GM15510 (cell line): ENCODE measurements around the gene ITPRIPL1.

ENCODE experiments used
- POLR2A ChIP-seq: IDR thresholded peaks from 3 replicates; pipeline ENCODE4 v1.6.1; 2011; ENCODE audit warnings: borderline replicate concordance; ENCODE audit not compliant: insufficient read length; ENCODE audit errors: extremely low read depth

The ITPRIPL1 gene, protein sequence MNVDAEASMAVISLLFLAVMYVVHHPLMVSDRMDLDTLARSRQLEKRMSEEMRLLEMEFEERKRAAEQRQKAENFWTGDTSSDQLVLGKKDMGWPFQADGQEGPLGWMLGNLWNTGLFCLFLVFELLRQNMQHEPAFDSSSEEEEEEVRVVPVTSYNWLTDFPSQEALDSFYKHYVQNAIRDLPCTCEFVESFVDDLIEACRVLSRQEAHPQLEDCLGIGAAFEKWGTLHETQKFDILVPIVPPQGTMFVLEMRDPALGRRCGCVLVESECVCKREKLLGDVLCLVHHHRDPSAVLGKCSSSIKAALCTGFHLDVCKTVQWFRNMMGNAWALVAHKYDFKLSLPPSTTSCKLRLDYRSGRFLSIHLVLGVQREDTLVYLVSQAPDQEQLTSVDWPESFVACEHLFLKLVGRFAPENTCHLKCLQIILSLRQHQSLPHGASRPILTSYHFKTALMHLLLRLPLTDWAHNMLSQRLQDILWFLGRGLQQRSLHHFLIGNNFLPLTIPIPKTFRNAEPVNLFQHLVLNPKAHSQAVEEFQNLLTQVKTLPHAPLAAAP

GRCh38 chr2:96325041-96325883 is at the start of gene ITPRIPL1:
Gene ITPRIPL1 (plus strand): TSS chr2:96325317. CDS start chr2:96325840, 523 bp downstream.
- TF ChIP-seq POLR2A, result peak; percentile 57

GRCh38 chr2:96276787-96277499 is 48.2 kb upstream of the ITPRIPL1 start:
- TF ChIP-seq POLR2A, result no peak

DNA sequence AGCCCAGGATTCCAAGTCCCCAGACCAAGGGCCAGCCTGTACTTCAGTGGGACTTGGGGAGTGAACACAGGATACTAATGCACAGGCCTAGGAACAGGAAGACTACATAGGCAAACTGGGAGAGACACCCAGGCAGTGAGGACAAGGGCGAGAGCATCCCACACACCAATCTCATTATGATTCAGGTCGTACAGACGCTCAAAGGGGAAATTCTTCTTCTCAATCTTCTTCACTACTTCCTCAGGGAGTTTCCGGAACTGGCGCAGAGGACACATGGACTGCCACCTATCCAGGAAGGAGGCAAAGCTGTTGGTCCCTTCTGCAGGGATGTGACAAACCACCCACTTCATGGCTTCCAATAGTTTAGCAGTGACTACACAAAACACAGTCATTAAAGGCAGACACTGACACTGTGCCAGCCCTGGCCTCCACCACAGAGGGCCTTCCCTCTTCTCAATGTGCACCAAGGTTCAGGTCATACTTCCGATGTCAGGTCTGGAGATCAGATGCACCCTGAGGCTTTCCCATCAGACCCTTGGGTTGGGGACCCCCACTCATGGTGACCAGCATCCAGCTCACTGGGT is 37.8 kb upstream of the ITPRIPL1 start:
- no peak for TF ChIP-seq POLR2A

- no peak for TF ChIP-seq POLR2A
Measured at GRCh38 chr2:96291751-96292150, 33.4 kb upstream of the ITPRIPL1 start.

DNA sequence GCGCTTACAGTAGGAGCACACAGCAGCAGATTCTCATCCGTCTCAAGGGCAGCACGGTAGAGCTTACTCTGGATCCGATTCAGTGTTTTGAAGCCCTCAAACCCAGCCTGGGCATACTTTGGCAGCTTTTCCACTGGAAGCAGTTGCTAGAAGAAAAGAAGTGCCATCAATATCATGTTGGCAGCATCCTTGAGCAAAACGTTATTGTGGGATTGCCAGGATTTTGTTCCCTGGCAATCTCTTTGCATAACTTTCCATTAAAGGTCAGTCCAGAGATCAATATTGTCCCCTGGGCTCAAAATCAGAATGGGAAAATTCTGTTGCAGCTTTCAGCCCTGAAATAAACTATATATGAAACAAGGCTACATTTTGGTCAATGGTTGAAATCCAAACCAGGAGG is 28.2 kb upstream of the ITPRIPL1 start:
- no peak for TF ChIP-seq POLR2A

GRCh38 chr2:96301865-96302264 is 23.3 kb upstream of the ITPRIPL1 start:
- TF ChIP-seq POLR2A, result no peak

DNA sequence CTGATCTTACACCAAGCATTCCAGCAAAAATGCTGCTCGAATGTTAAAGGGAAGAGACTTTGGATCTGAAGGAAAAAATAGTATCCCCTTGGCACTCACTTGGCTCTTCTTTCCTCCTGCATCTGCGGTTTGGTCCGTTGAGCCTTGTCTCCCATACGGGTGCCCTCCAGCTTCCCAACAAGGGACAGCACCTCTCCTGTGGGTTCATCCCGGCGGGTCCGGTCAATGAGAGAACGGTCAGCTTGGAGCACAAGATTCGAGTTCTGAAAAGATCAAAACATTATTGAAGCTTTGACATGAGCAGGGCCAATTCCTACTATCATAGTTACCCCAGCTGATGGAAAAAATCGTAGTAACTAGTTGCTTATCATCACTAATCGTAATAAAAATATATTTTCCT is 20.5 kb upstream of the ITPRIPL1 start:
- no peak for TF ChIP-seq POLR2A

DNA sequence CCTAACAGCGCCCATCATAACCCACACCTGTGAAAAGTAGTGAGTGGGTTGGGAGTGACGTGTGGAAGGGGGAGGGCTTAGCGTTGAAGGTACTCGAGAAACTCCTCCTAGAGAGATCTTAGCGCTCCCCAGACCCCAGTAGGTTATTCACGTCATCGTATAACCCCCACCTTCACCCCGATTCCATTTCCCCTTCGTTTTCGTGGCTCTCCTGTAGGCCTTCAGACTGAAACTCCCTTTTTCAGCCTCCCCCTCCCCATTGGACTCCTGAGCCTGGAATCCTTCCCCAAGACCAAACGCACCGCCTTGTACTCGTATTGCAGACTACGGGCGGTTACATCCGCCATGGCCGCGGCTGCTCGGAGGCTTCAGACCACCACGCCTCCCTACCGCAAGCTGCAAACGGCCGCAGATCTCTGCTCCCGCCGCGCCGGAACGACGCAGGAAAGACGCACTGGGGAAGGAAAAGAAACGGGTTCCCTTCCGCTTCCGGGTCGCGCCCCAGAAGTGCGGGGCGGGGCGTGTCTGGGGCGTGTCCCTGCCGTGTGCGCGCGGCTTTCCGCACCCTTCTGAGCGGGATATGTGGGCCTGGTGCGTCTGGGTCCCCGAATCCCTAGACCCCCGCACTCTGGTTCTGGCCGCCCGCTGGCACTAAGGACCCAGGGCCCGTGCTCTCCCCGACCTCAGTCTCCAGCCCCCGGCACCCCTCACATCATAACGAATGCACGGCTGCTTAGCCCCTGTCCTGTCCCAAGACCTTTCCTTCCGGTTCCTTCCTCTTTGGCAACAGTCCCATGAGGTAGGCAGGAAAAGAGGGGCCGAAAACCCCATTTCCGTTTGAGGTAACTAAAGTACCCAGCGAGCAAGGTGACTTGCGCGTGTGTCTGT is 19.8 kb upstream of the ITPRIPL1 start, which contains the start of gene SNRNP200:
TSS of gene SNRNP200 (minus strand) at position 456 of the 888 bp plus-strand sequence. CDS start at position 347, 109 bp downstream.
- TF ChIP-seq POLR2A, result peak; percentile 87

GRCh38 chr2:96305979-96306308 is 19.2 kb upstream of the ITPRIPL1 start:
- no peak for TF ChIP-seq POLR2A

DNA sequence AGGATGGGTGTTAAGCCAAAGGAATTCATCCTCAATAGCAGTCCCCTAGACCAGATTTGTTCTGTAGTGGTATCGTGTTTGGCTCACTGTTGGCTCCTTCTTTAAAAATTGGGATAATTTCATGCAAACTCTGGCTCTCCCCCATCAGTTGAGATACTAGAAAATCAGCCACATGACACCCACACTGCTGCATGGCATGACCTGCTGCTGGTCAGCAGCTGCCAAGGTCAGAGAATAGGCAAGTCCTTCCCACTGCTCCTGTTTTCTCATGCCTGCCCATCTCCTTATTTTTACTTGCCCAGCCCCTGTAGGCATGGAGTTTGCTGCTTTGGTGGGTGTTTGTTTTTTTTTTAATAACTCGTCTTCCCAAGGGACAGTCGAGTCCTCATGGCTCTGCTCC is 18.7 kb upstream of the ITPRIPL1 start:
- no peak for TF ChIP-seq POLR2A

- TF ChIP-seq POLR2A, result no peak
Measured at GRCh38 chr2:96308248-96308647, 16.9 kb upstream of the ITPRIPL1 start.

DNA sequence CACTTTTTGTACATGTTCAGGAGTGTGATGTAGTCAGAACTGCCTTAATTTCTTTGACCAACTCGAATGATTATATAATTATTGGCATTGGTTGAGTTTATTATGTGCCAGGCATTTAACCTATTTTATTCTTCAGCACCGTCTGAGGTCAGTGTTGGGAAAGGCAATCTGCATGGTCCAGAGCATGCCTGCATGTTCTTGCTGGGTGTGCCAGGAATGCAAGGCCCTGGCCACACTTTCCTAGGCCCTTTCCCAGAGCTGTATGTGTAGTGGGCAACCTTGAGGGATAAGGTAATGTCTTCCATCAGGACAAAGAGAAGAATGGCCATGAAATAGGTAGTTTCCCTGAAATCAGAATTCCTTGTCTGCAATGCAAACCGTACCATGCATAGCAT is 10.1 kb upstream of the ITPRIPL1 start:
- TF ChIP-seq POLR2A, result no peak

- no peak for TF ChIP-seq POLR2A
Measured at GRCh38 chr2:96315400-96316071, 9.6 kb upstream of the ITPRIPL1 start.
